HepG2 (cell line): ENCODE measurements around the gene LRRTM3. TPM values are rescaled to one million over a fixed set of nuclear protein-coding genes. Genes with fewer than 3 reads are reported as not detected.
A peak's percentile ranks its signal among the peaks of the same experiment; 100 is the strongest.

Source experiments
- ATAC-seq: fragments of 200-7000 bp; cut with Tn5 transposase; 3 replicates; pipeline ENCODE4 v1.9.1; 2020; ENCODE audit warnings: mild to moderate bottlenecking, moderate library complexity
- BruUV-seq: library from RNA; stranded (reverse); fragments of 400-500 nt; replicated peaks from 2 replicates; lab custom pipeline; 2021; lab: Mats Ljungman, UMichigan
- CTCF ChIA-PET: fragments of 300-600 bp; formaldehyde crosslinking; extraction: SDS; loops from one replicate; lab custom pipeline; 2021; ENCODE audit warnings: low total read pairs, inconsistent platforms, low intra/inter-chr PET ratio; lab: Yijun Ruan, JAX
- POLR2A ChIA-PET: fragments of 350-600 bp; sonication (Branson Sonifier 250); formaldehyde crosslinking; loops from one replicate; lab custom pipeline; 2020; ENCODE audit warnings: antibody characterized with exemption, inconsistent platforms; lab: Yijun Ruan, JAX
- DNase-seq: peaks from one replicate; pipeline ENCODE4 v3.0.0-alpha.2; 2015; ENCODE audit warnings: low spot score
- FAIRE-seq: peaks from 3 replicates; lab custom pipeline; 2011; peaks lifted over from hg19 to GRCh38; lab: Jason Lieb, UNC
- H2AFZ ChIP-seq: one replicate; pipeline ENCODE4 v1.6.1; 2011; ENCODE audit warnings: low read length, inconsistent platforms
- H3K27ac ChIP-seq: fragments of 300-600 bp; 3 replicates; pipeline ENCODE4 v1.8.0; 2011; ENCODE audit warnings: mixed run types, mild to moderate bottlenecking, mixed read lengths, low read length, inconsistent platforms; ENCODE audit not compliant: insufficient read depth; ENCODE audit errors: extremely low read length
- H3K27me3 ChIP-seq, 2 experiments: fragments of 200-600 bp in 1 of 2; 2 replicates in 1 of 2; 3 replicates in 1 of 2; pipeline versions ENCODE4 v1.6.0 to v1.8.0; 2011; ENCODE audit warnings: low read length in 2 of 2, mild to moderate bottlenecking in 2 of 2, moderate library complexity in 2 of 2, inconsistent platforms in 1 of 2; ENCODE audit not compliant: insufficient read depth in 2 of 2, control insufficient read depth in 1 of 2
- H3K36me3 ChIP-seq, 2 experiments: fragments of 200-600 bp in 1 of 2; replicated peaks in 1 of 2; 2 replicates in 1 of 2; 3 replicates in 1 of 2; pipeline versions ENCODE4 v1.5.1 to v1.8.0; 2011; ENCODE audit warnings: low read length in 2 of 2, inconsistent platforms in 1 of 2; ENCODE audit not compliant: insufficient read depth in 2 of 2, control insufficient read depth in 1 of 2
- H3K4me1 ChIP-seq: 2 replicates; pipeline ENCODE4 v1.5.1; 2012; ENCODE audit warnings: low read length, inconsistent platforms; ENCODE audit not compliant: insufficient read depth
- H3K4me2 ChIP-seq: 2 replicates; pipeline ENCODE4 v1.6.0; 2011; ENCODE audit warnings: low read depth, low read length, inconsistent platforms
- H3K4me3 ChIP-seq, 3 experiments: fragments of 200-600 bp in 1 of 3; sonication (generic), shearing (Covaris generic) in 1 of 3; replicated peaks in 1 of 3; 2 replicates each; pipeline ENCODE4 v1.5.1; 2011 to 2016; ENCODE audit warnings: low read length in 3 of 3, inconsistent platforms in 2 of 3, low read depth in 2 of 3, mild to moderate bottlenecking in 2 of 3, control low read depth in 1 of 3, mixed read lengths in 1 of 3; ENCODE audit not compliant: insufficient read depth in 1 of 3
- H3K79me2 ChIP-seq: one replicate; pipeline ENCODE4 v1.6.1; 2011; ENCODE audit warnings: low read length, inconsistent platforms; ENCODE audit not compliant: insufficient read depth
- H3K9ac ChIP-seq: 2 replicates; pipeline ENCODE4 v1.6.0; 2011; ENCODE audit warnings: mild to moderate bottlenecking, low read depth, low read length, inconsistent platforms; ENCODE audit not compliant: insufficient read depth
- H3K9me3 ChIP-seq: 2 replicates; pipeline ENCODE4 v1.5.1; 2012; ENCODE audit warnings: mild to moderate bottlenecking, low read length
- H4K20me1 ChIP-seq: 2 replicates; pipeline ENCODE4 v1.6.0; 2011; ENCODE audit warnings: inconsistent platforms, mild to moderate bottlenecking, low read length, moderate library complexity; ENCODE audit not compliant: insufficient read depth
- AGO1 ChIP-seq: fragments of 200-400 bp; formaldehyde crosslinking; IDR thresholded peaks from 2 replicates; pipeline ENCODE4 v1.6.1; 2017; ENCODE audit warnings: mild to moderate bottlenecking, low read depth, low read length, moderate library complexity; ENCODE audit not compliant: poor library complexity, severe bottlenecking
- ARID3A ChIP-seq: IDR thresholded peaks from 2 replicates; pipeline ENCODE4 v1.6.1; 2012; ENCODE audit warnings: low read depth, low read length, improper control_type of control experiment
- BCL6 ChIP-seq: IDR thresholded peaks from 2 replicates; pipeline ENCODE4 v1.6.1; 2016; ENCODE audit warnings: missing genetic modification reagents, missing compliant biosample characterization
- CHD4 ChIP-seq: fragments of 200-600 bp; sonication (generic); IDR thresholded peaks from 2 replicates; pipeline ENCODE4 v1.7.0; 2017; ENCODE audit warnings: mild to moderate bottlenecking, low read length, borderline replicate concordance
- FOXA1 ChIP-seq, 2 experiments: fragments of 450-650 bp in 1 of 2; sonication (generic) in 1 of 2; formaldehyde crosslinking in 1 of 2; IDR thresholded peaks; 2 replicates each; pipeline versions ENCODE4 v1.4.0 to v1.6.1; 2016 to 2020; ENCODE audit warnings: missing genetic modification reagents in 1 of 2
- FOXA3 ChIP-seq: IDR thresholded peaks from 2 replicates; pipeline ENCODE4 v1.6.1; 2016; ENCODE audit warnings: missing genetic modification reagents, missing compliant biosample characterization
- KDM4B ChIP-seq: sonication (generic); formaldehyde crosslinking; IDR thresholded peaks from 2 replicates; pipeline ENCODE4 v1.4.0; 2020; ENCODE audit warnings: missing genetic modification reagents
- ZMYM3 ChIP-seq: sonication (generic); formaldehyde crosslinking; IDR thresholded peaks from 2 replicates; pipeline ENCODE4 v1.5.1; 2020; ENCODE audit warnings: mild to moderate bottlenecking, missing genetic modification reagents
- ZNF432 ChIP-seq: sonication (generic); formaldehyde crosslinking; IDR thresholded peaks from 2 replicates; pipeline ENCODE4 v1.5.0; 2020; ENCODE audit warnings: missing genetic modification reagents, mild to moderate bottlenecking, borderline replicate concordance
- ZNF615 ChIP-seq: sonication (generic); formaldehyde crosslinking; IDR thresholded peaks from 2 replicates; pipeline ENCODE4 v1.5.0; 2020; ENCODE audit warnings: mild to moderate bottlenecking, missing genetic modification reagents, borderline replicate concordance
- ZNF687 ChIP-seq: sonication (generic); formaldehyde crosslinking; IDR thresholded peaks from 2 replicates; pipeline ENCODE4 v1.5.1; 2020; ENCODE audit warnings: mild to moderate bottlenecking, missing genetic modification reagents, moderate library complexity
- ZNF781 ChIP-seq: sonication (generic); formaldehyde crosslinking; IDR thresholded peaks from 2 replicates; pipeline ENCODE4 v1.5.1; 2020; ENCODE audit warnings: borderline replicate concordance, mild to moderate bottlenecking, missing genetic modification reagents; ENCODE audit errors: not compliant biosample characterization
- WGBS: methylation state at CpG from one replicate; pipeline ENCODE4 v1.1.6; 2017; ENCODE audit warnings: low lambda C conversion rate; 5-methylcytosine and 5-hydroxymethylcytosine counted together
- in situ Hi-C: cut with HindIII; loops from 2 replicates; pipeline ENCODE4 v1.10.0; 2017; ENCODE audit warnings: low pct_unique_long_range_greater_than_20kb; ENCODE audit not compliant: extremely low pct_ligation_motif_present
- intact Hi-C: fragments of 100-400 bp; cut with micrococcal nuclease; formaldehyde crosslinking; loops from one replicate; pipeline ENCODE4 v1.10.0; 2022; ENCODE audit not compliant: unreplicated experiment
- polyA plus RNA-seq, 8 experiments: library from polyadenylated mRNA; depleted of rRNA in 3 of 8; stranded (reverse) in 7 of 8; unstranded in 1 of 8; fragments of >200 nt; fragmentation: Illumina TruSeq in 4 of 8; extraction: Trizol in 4 of 8; gene quantifications; 2 replicates each; pipeline versions ENCODE4 v1.2.1 to v1.2.3, GENCODE V29; 2011 to 2016; ENCODE audit warnings: low read depth in 4 of 8, missing spikeins in 1 of 8, mixed read lengths in 1 of 8; ENCODE audit not compliant: insufficient read depth in 1 of 8
- total RNA-seq, 5 experiments: library from RNA; depleted of rRNA; stranded (reverse); fragments of >200 nt; fragmentation: Illumina TruSeq; extraction: Trizol; gene quantifications; 2 replicates each; pipeline ENCODE4 v1.2.3, GENCODE V29; 2016; ENCODE audit warnings: low read depth in 1 of 5
- TF ChIP-seq, protein P1 (sequence below), 2 experiments: sonication (generic) in 1 of 2; formaldehyde crosslinking in 1 of 2; IDR thresholded peaks; 2 replicates each; pipeline versions ENCODE4 v1.4.0 to v1.6.1; 2016 to 2020; ENCODE audit warnings: borderline replicate concordance in 1 of 2, low read depth in 1 of 2, mild to moderate bottlenecking in 1 of 2, missing genetic modification reagents in 1 of 2

Gene LRRTM3
- total and polyA plus RNA-seq, 2 of the 13 experiments (the other 11 are each of a cell fraction or from before 2014, with no cell fraction given): not detected

DNA sequence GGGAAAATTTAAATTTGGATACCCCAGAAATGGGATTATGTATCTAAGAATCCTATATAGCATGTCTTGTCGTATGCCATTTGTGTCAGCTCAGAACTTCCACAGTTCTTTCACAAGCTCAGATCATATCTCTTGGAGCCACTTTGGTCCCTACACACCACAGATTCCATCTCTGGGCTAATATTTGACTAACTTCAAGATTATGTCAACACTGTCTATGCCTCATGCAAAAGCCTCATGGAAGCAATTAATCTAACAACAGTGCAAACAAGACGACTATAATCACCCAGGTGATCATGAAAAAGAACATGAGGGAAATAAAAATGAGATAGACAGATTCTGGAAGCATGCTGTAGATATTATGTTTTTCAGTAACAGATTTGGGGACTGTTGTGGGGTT, 189.1 kb downstream of the LRRTM3 start:
- BruUV-seq: no TSS peak
- ChIA-PET CTCF (no interaction called here), POLR2A (no interaction called here)
- Histone ChIP-seq H3K4me1 (peaks cover 10% of the 10 kb centered on the region), H3K79me2 (no peaks in the 10 kb centered on the region), H3K27ac (no peak overlapping the region), H3K4me3 (no peak overlapping the region), H3K9ac (no peak overlapping the region), H3K4me2 (no peak overlapping the region), H3K9me3 (no peaks in the 10 kb centered on the region), H3K27me3 (no peaks in the 10 kb centered on the region), H2AFZ (no peak overlapping the region), H3K36me3 (no peaks in the 10 kb centered on the region), H4K20me1 (no peaks in the 10 kb centered on the region)
- peak; percentile 100 for ATAC-seq
- intact Hi-C loops (no loop called here), in situ Hi-C loops (no loop called here)
- 3% methylated on average over 2 of the region's 2 CpGs for WGBS
- peak; percentile 71 for DNase-seq
- peak; percentile 21 for FAIRE-seq
- 0 out of 2 replicates have a peak, but pooled peaks have one; percentile 11 for TF ChIP-seq FOXA1 (IDR thresholded peaks at IDR 0.05)
- TF ChIP-seq FOXA1 (CRISPR knock-in tag; IDR thresholded peaks at IDR 0.05): peak; percentile 52; the same call in 1 of the 2 replicates
- peak; percentile 56; the same call in 1 of the 2 replicates for TF ChIP-seq ARID3A
- TF ChIP-seq ZNF687 (CRISPR knock-in tag): no peak
- no peak for TF ChIP-seq ZNF615 (CRISPR knock-in tag)
- TF ChIP-seq ZMYM3 (CRISPR knock-in tag): no peak
- TF ChIP-seq ZNF432 (CRISPR knock-in tag): no peak
- TF ChIP-seq ZNF781 (CRISPR knock-in tag): no peak
- TF ChIP-seq CHD4: no peak
- no peak for TF ChIP-seq AGO1
- peak; percentile 56 for TF ChIP-seq FOXA3
- TF ChIP-seq BCL6 (CRISPR knock-in tag): 0 out of 2 replicates have a peak, but pooled peaks have one; percentile 9
- TF ChIP-seq, protein P1, sequence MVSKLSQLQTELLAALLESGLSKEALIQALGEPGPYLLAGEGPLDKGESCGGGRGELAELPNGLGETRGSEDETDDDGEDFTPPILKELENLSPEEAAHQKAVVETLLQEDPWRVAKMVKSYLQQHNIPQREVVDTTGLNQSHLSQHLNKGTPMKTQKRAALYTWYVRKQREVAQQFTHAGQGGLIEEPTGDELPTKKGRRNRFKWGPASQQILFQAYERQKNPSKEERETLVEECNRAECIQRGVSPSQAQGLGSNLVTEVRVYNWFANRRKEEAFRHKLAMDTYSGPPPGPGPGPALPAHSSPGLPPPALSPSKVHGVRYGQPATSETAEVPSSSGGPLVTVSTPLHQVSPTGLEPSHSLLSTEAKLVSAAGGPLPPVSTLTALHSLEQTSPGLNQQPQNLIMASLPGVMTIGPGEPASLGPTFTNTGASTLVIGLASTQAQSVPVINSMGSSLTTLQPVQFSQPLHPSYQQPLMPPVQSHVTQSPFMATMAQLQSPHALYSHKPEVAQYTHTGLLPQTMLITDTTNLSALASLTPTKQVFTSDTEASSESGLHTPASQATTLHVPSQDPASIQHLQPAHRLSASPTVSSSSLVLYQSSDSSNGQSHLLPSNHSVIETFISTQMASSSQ (IDR thresholded peaks at IDR 0.05; ENCODE audit: low read depth): no peak; the same call in 1 of the 2 replicates
- TF ChIP-seq, protein P1 (CRISPR knock-in tag; IDR thresholded peaks at IDR 0.05; ENCODE audit: borderline replicate concordance): peak; percentile 37; the same call in 1 of the 2 replicates
- TF ChIP-seq KDM4B: no peak
